GM23338 (cell line): ENCODE results near the gene FBXL19. TPM values are rescaled to one million over a fixed set of nuclear protein-coding genes. Genes with fewer than 3 reads are reported as not detected.

ENCODE experiments used
- ATAC-seq: fragments of 200-7000 bp; cut with Tn5 transposase; 3 replicates; pipeline ENCODE4 v1.9.1; 2020
- DNase-seq: peaks from one replicate; pipeline ENCODE4 v3.0.0-alpha.2; 2015; ENCODE audit warnings: low spot score
- H2AFZ ChIP-seq: fragments of 200-600 bp; sonication (generic); 2 replicates; pipeline ENCODE4 v1.8.0; 2016; ENCODE audit warnings: antibody characterized with exemption, mild to moderate bottlenecking, moderate library complexity
- H3F3A ChIP-seq: fragments of 200-600 bp; sonication (generic); replicated peaks from 2 replicates; pipeline ENCODE4 v1.8.0; 2017; ENCODE audit warnings: antibody characterized with exemption, mixed run types, low read depth
- H3K27ac ChIP-seq: fragments of 200-600 bp; sonication (generic); 2 replicates; pipeline ENCODE4 v1.6.1; 2016; ENCODE audit warnings: low read depth
- H3K27me3 ChIP-seq: fragments of 200-600 bp; sonication (generic); 2 replicates; pipeline ENCODE4 v1.8.0; 2016; ENCODE audit warnings: mild to moderate bottlenecking, mixed run types, moderate library complexity; ENCODE audit not compliant: insufficient read depth
- H3K36me3 ChIP-seq: fragments of 200-600 bp; sonication (generic); 2 replicates; pipeline ENCODE4 v1.8.0; 2016; ENCODE audit warnings: mild to moderate bottlenecking; ENCODE audit not compliant: insufficient read depth
- H3K4me1 ChIP-seq: fragments of 200-600 bp; sonication (generic); 2 replicates; pipeline ENCODE4 v1.8.0; 2016; ENCODE audit warnings: mild to moderate bottlenecking, moderate library complexity; ENCODE audit not compliant: insufficient read depth
- H3K4me2 ChIP-seq: fragments of 200-600 bp; sonication (generic); 2 replicates; pipeline ENCODE4 v1.7.1; 2017; ENCODE audit warnings: mixed run types
- H3K4me3 ChIP-seq: fragments of 200-600 bp; sonication (generic); 2 replicates; pipeline ENCODE4 v1.6.1; 2016; ENCODE audit warnings: mixed run types
- H3K79me2 ChIP-seq: fragments of 200-600 bp; sonication (generic); replicated peaks from 2 replicates; pipeline ENCODE4 v1.8.0; 2017; ENCODE audit warnings: mild to moderate bottlenecking; ENCODE audit not compliant: insufficient read depth
- H3K9me2 ChIP-seq: fragments of 200-600 bp; sonication (generic); 2 replicates; pipeline ENCODE4 v1.8.0; 2017; ENCODE audit not compliant: insufficient read depth
- H4K20me1 ChIP-seq: fragments of 200-600 bp; sonication (generic); replicated peaks from 2 replicates; pipeline ENCODE4 v1.8.0; 2017; ENCODE audit warnings: mild to moderate bottlenecking; ENCODE audit not compliant: insufficient read depth
- H3K27ac Mint-ChIP-seq: 2 replicates; pipeline ENCODE4 v1.8.0; 2020; ENCODE audit warnings: inconsistent platforms, mild to moderate bottlenecking, moderate library complexity, mixed read lengths
- H3K27me3 Mint-ChIP-seq: 3 replicates; pipeline ENCODE4 v1.8.0; 2022; ENCODE audit warnings: low read depth, mild to moderate bottlenecking, moderate library complexity, mixed read lengths, inconsistent platforms; ENCODE audit not compliant: insufficient read depth, poor library complexity
- H3K36me3 Mint-ChIP-seq: 3 replicates; pipeline ENCODE4 v1.8.0; 2021; ENCODE audit warnings: low read depth, mild to moderate bottlenecking, inconsistent platforms, moderate library complexity, mixed read lengths
- H3K4me1 Mint-ChIP-seq: 3 replicates; pipeline ENCODE4 v1.8.0; 2020; ENCODE audit warnings: mild to moderate bottlenecking, inconsistent platforms, mixed read lengths
- H3K4me3 Mint-ChIP-seq: 3 replicates; pipeline ENCODE4 v1.8.0; 2021; ENCODE audit warnings: moderate library complexity, mild to moderate bottlenecking, inconsistent platforms, mixed read lengths
- H3K9me3 Mint-ChIP-seq: 3 replicates; pipeline ENCODE4 v1.8.0; 2020; ENCODE audit warnings: moderate library complexity, mild to moderate bottlenecking, inconsistent platforms, mixed read lengths
- CTCF ChIP-seq, 2 experiments: fragments of 200-600 bp in 1 of 2; sonication (generic) in 1 of 2; conservative IDR thresholded peaks; 2 replicates each; pipeline versions ENCODE4 v1.5.1 to v1.6.1; 2016 to 2017; ENCODE audit warnings: antibody characterized with exemption in 2 of 2, low read depth in 2 of 2, mild to moderate bottlenecking in 2 of 2, moderate library complexity in 1 of 2
- ETS1 ChIP-seq: IDR thresholded peaks from 2 replicates; pipeline ENCODE4 v1.6.1; 2016; ENCODE audit warnings: antibody characterized with exemption
- EZH2phosphoT487 ChIP-seq: fragments of 200-600 bp; sonication (generic); IDR thresholded peaks from one replicate; pipeline ENCODE4 v1.8.1; 2018; ENCODE audit warnings: antibody characterized with exemption; ENCODE audit not compliant: unreplicated experiment
- JUNB ChIP-seq: IDR thresholded peaks from one replicate; pipeline ENCODE4 v1.6.1; 2016; ENCODE audit warnings: antibody characterized with exemption; ENCODE audit not compliant: unreplicated experiment
- NANOG ChIP-seq: IDR thresholded peaks from 2 replicates; pipeline ENCODE4 v1.6.1; 2016; ENCODE audit warnings: antibody characterized with exemption, borderline replicate concordance
- POLR2AphosphoS5 ChIP-seq: IDR thresholded peaks from 2 replicates; pipeline ENCODE4 v1.6.1; 2016; ENCODE audit warnings: antibody characterized with exemption, low read depth
- STAT1 ChIP-seq: IDR thresholded peaks from one replicate; pipeline ENCODE4 v1.6.1; 2016; ENCODE audit warnings: antibody characterized with exemption; ENCODE audit not compliant: unreplicated experiment
- polyA plus RNA-seq: library from polyadenylated mRNA; unstranded; fragments of >200 nt; fragmentation: Nextera tagmentation; extraction: Ambion mirVana; gene quantifications from 2 replicates; pipeline ENCODE4 v1.2.1, GENCODE V29; 2016
- total RNA-seq: library from RNA; depleted of rRNA; stranded (reverse); fragments of >200 nt; shearing (Covaris generic); gene quantifications from 2 replicates; pipeline ENCODE4 v1.2.3, GENCODE V29; 2014

Gene FBXL19
- total and polyA plus RNA-seq, 2 experiments from 2014 or later = 12.5 to 71.5 TPM

DNA sequence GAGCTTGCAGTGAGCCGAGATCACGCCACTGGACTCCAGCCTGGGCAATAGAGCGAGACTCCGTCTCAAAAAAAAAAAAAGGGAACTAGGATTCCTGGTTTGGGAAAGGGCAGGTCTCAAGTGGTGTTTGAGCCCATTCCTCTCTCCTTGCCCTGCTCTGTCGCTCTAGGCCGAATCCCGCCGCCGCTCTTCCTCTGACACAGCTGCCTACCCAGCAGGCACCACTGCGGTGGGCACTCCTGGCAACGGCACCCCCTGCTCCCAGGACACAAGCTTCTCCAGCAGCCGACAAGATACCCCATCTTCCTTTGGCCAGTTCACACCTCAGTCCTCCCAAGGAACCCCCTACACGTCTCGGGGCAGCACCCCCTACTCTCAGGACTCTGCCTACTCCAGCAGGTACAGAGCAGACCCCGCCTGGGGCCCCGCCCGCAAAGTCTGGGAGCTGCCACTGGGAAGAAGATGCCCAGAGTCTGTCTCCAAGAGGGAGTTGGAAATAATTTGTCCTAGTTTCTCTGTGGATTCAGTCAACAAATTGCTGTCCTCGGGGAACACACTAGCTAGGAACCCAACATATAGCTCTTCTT lies 40.6 kb downstream of the FBXL19 start (continued):
- TF ChIP-seq ETS1 (no peak), STAT1 (no peak), EZH2phosphoT487 (no peak), JUNB (no peak), POLR2AphosphoS5 (no peak), CTCF (conservative IDR thresholded peaks at IDR 0.05; ENCODE audit: low read depth in 2 of 2) (no peak)

DNA sequence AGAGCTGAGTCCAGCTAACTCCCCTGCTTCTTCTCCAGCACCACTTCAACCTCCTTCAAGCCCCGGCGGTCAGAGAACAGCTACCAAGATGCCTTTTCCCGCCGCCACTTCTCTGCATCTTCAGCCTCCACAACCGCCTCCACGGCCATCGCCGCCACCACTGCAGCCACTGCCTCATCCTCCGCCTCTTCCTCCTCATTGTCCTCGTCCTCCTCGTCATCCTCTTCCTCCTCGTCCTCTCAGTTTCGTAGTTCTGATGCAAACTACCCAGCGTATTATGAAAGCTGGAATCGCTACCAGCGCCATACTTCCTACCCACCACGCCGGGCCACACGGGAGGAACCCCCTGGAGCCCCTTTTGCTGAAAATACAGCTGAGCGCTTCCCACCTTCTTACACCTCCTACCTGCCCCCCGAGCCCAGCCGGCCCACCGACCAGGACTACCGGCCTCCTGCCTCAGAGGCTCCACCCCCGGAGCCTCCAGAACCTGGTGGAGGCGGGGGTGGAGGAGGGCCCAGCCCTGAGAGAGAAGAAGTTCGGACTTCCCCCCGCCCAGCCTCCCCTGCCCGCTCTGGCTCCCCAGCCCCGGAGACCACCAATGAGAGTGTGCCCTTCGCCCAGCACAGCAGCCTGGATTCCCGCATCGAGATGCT lies 41.3 kb downstream of the FBXL19 start:
- Histone ChIP-seq H3K36me3 (peaks cover 55% of the 10 kb centered on the region), H3K4me1 (no peaks in the 10 kb centered on the region), H3K27ac (no peak overlapping the region), H4K20me1 (peaks cover 27% of the 10 kb centered on the region), H3K27me3 (no peaks in the 10 kb centered on the region), H3F3A (0 out of 2 replicates have a peak, but pooled peaks cover 5% of the 10 kb centered on the region), H3K9me2 (no peaks in the 10 kb centered on the region), H3K4me3 (no peak overlapping the region), H3K4me2 (no peak overlapping the region), H2AFZ (no peak overlapping the region), H3K79me2 (peaks cover 24% of the 10 kb centered on the region)
- TF ChIP-seq NANOG (no peak), CTCF (conservative IDR thresholded peaks at IDR 0.05; ENCODE audit: low read depth in 2 of 2) (no peak)
- Mint-ChIP-seq H3K4me3 (no peak overlapping the region; the same call in 2 of the 3 replicates), H3K27me3 (peaks cover 4% of the 10 kb centered on the region), H3K9me3 (no peaks in the 10 kb centered on the region), H3K36me3 (peaks cover 90% of the 10 kb centered on the region), H3K4me1 (no peaks in the 10 kb centered on the region; the same call in 2 of the 3 replicates), H3K27ac (no peak overlapping the region)
- no peak for DNase-seq
- ATAC-seq = no peak
